Gastrocnemius medialis (tissue), 4 donors: ENCODE measurements around the gene MED25.

ENCODE experiments used
- POLR2A ChIP-seq, 2 donors: fragments of 450-650 bp; IDR thresholded peaks; one replicate each; pipeline ENCODE4 v1.6.1; 2017; ENCODE audit warnings: antibody characterized with exemption in 2 of 2, mild to moderate bottlenecking in 2 of 2, moderate library complexity in 2 of 2
- TF ChIP-seq, protein P1 (sequence below), 5 experiments: fragments of 450-650 bp in 3 of 5; fragments of 200-600 bp in 2 of 5; sonication (generic) in 2 of 5; IDR thresholded peaks in 4 of 5; conservative IDR thresholded peaks in 1 of 5; 1 replicate in 4 of 5; 2 replicates in 1 of 5; pipeline ENCODE4 v1.5.1; 2016 to 2019; ENCODE audit warnings: antibody characterized with exemption in 5 of 5, mild to moderate bottlenecking in 3 of 5, moderate library complexity in 3 of 5

GRCh38 chr19:49798574-49798973, 19.5 kb upstream of the MED25 start:
- TF ChIP-seq POLR2A (IDR thresholded peaks at IDR 0.05) = no peak
- TF ChIP-seq, protein P1, sequence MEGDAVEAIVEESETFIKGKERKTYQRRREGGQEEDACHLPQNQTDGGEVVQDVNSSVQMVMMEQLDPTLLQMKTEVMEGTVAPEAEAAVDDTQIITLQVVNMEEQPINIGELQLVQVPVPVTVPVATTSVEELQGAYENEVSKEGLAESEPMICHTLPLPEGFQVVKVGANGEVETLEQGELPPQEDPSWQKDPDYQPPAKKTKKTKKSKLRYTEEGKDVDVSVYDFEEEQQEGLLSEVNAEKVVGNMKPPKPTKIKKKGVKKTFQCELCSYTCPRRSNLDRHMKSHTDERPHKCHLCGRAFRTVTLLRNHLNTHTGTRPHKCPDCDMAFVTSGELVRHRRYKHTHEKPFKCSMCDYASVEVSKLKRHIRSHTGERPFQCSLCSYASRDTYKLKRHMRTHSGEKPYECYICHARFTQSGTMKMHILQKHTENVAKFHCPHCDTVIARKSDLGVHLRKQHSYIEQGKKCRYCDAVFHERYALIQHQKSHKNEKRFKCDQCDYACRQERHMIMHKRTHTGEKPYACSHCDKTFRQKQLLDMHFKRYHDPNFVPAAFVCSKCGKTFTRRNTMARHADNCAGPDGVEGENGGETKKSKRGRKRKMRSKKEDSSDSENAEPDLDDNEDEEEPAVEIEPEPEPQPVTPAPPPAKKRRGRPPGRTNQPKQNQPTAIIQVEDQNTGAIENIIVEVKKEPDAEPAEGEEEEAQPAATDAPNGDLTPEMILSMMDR (IDR thresholded peaks at IDR 0.05 in 4 of 5, conservative IDR thresholded peaks at IDR 0.05 in 1 of 5) = no peak
